CD4-positive, alpha-beta T cell (primary cell): Measurements from ENCODE around the gene EMCN. TPM values are rescaled to one million over a fixed set of nuclear protein-coding genes. Genes with fewer than 3 reads are reported as not detected.

Source experiments
- ATAC-seq: fragments of 200-7000 bp; cut with Tn5 transposase; one replicate; pipeline ENCODE4 v1.10.0; 2022; ENCODE audit warnings: mild to moderate bottlenecking; ENCODE audit not compliant: poor library complexity
- CTCF ChIA-PET: fragments of 350-600 bp; sonication (Branson Sonifier 250); formaldehyde crosslinking; loops from one replicate; lab custom pipeline; 2021; ENCODE audit warnings: antibody characterized with exemption, inconsistent platforms; lab: Charles Lee
- POLR2A ChIA-PET: fragments of 350-600 bp; sonication (Branson Sonifier 250); formaldehyde crosslinking; loops from one replicate; lab custom pipeline; 2021; ENCODE audit warnings: antibody characterized with exemption, inconsistent platforms; lab: Charles Lee
- DNase-seq, 14 experiments: peaks; one replicate each; pipeline ENCODE4 v3.0.0-alpha.2; 2013 to 2020; ENCODE audit warnings: mixed read lengths in 2 of 14
- H3K27ac ChIP-seq, 2 donors: one replicate each; pipeline versions ENCODE4 v1.5.1 to v1.7.0; 2013; ENCODE audit warnings: low read length in 2 of 2, low read depth in 1 of 2, mild to moderate bottlenecking in 1 of 2
- H3K27me3 ChIP-seq, 2 experiments: 1 replicate in 1 of 2; 2 replicates in 1 of 2; pipeline versions ENCODE4 v1.6.1 to v1.7.0; 2013; ENCODE audit warnings: low read length in 2 of 2, control low read depth in 1 of 2, mild to moderate bottlenecking in 1 of 2, moderate library complexity in 1 of 2; ENCODE audit not compliant: insufficient read depth in 2 of 2, control insufficient read depth in 1 of 2
- H3K36me3 ChIP-seq: one replicate; pipeline ENCODE4 v1.6.1; 2013; ENCODE audit warnings: low read length, control low read depth; ENCODE audit not compliant: insufficient read depth
- H3K4me1 ChIP-seq: one replicate; pipeline ENCODE4 v1.6.1; 2013; ENCODE audit warnings: low read length, control low read depth; ENCODE audit not compliant: insufficient read depth
- H3K4me3 ChIP-seq: one replicate; pipeline ENCODE4 v1.5.1; 2013; ENCODE audit warnings: mild to moderate bottlenecking, low read length, moderate library complexity
- H3K9me3 ChIP-seq, 2 experiments: 1 replicate in 1 of 2; 2 replicates in 1 of 2; pipeline versions ENCODE4 v1.6.1 to v1.7.0; 2013; ENCODE audit warnings: low read length in 2 of 2, mild to moderate bottlenecking in 2 of 2, control low read depth in 1 of 2, moderate library complexity in 1 of 2; ENCODE audit not compliant: control insufficient read depth in 1 of 2, insufficient read depth in 1 of 2
- H3K27ac Mint-ChIP-seq: one replicate; pipeline ENCODE4 v1.8.0; 2020; ENCODE audit warnings: mixed read lengths
- H3K27me3 Mint-ChIP-seq: one replicate; pipeline ENCODE4 v1.8.0; 2021; ENCODE audit warnings: mixed read lengths
- H3K36me3 Mint-ChIP-seq: one replicate; pipeline ENCODE4 v1.8.0; 2021; ENCODE audit warnings: low read depth, mixed read lengths
- H3K4me1 Mint-ChIP-seq: one replicate; pipeline ENCODE4 v1.8.0; 2021; ENCODE audit warnings: low read depth, mixed read lengths
- H3K4me3 Mint-ChIP-seq: one replicate; pipeline ENCODE4 v1.8.0; 2020; ENCODE audit warnings: mild to moderate bottlenecking, mixed read lengths
- H3K9me3 Mint-ChIP-seq: one replicate; pipeline ENCODE4 v1.8.0; 2020; ENCODE audit warnings: mixed read lengths
- intact Hi-C, 2 experiments: fragments of 100-400 bp; cut with DNase I in 1 of 2; cut with micrococcal nuclease in 1 of 2; formaldehyde crosslinking; loops; one replicate each; pipeline versions ENCODE4 v1.15.1 to v1.9.0; 2023 to 2025; cut with DNase I, micrococcal nuclease
- total RNA-seq, 174 experiments: library from RNA in 2 of 174; stranded (reverse) in 2 of 174; gene quantifications; one replicate each; pipeline ENCODE4 v1.2.3 and lab custom pipeline; 2021 to 2026
- TF ChIP-seq, protein P1 (sequence below): fragments of 200-600 bp; IDR thresholded peaks from one replicate; pipeline ENCODE4 v1.8.0; 2022; ENCODE audit warnings: antibody characterized with exemption, mild to moderate bottlenecking

The EMCN gene
- total RNA-seq, 2 experiments from 2014 or later, result not detected

DNA sequence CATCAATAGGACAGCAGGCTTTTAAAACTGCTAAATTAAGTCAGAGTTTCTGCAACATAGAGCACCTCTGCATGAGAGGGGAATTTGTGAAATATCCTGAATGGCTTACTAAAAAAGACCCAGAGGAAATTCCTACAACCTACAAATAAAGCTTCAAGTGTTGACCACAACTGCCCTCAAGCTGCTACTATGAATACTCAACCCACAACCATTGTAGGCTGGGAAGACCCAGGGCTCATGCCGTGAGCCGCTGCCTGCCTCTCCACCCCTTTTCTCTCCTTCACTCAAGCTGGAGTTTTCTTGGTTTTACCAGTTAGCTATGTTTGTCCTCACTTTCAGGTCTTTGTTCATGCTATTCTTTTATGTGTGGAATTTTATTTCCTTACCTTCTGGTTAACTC lies 151.6 kb downstream of the EMCN start:
- no peaks in the 10 kb centered on the region for H3K4me1 ChIP-seq
- ChIA-PET CTCF (no interaction called here), POLR2A (no interaction called here)
- no peak overlapping the region for H3K27ac Mint-ChIP-seq
- TF ChIP-seq, protein P1, sequence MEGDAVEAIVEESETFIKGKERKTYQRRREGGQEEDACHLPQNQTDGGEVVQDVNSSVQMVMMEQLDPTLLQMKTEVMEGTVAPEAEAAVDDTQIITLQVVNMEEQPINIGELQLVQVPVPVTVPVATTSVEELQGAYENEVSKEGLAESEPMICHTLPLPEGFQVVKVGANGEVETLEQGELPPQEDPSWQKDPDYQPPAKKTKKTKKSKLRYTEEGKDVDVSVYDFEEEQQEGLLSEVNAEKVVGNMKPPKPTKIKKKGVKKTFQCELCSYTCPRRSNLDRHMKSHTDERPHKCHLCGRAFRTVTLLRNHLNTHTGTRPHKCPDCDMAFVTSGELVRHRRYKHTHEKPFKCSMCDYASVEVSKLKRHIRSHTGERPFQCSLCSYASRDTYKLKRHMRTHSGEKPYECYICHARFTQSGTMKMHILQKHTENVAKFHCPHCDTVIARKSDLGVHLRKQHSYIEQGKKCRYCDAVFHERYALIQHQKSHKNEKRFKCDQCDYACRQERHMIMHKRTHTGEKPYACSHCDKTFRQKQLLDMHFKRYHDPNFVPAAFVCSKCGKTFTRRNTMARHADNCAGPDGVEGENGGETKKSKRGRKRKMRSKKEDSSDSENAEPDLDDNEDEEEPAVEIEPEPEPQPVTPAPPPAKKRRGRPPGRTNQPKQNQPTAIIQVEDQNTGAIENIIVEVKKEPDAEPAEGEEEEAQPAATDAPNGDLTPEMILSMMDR, result no peak
- H3K4me1 Mint-ChIP-seq, result no peaks in the 10 kb centered on the region
- H3K4me3 ChIP-seq, result no peak overlapping the region
- H3K4me3 Mint-ChIP-seq, result no peak overlapping the region
- H3K27me3 ChIP-seq, result no peaks in the 10 kb centered on the region
- H3K9me3 ChIP-seq, result no peaks in the 10 kb centered on the region
- DNase-seq, result no peak
- H3K27ac ChIP-seq, result no peak overlapping the region
- no peaks in the 10 kb centered on the region for H3K36me3 ChIP-seq
- peaks cover 8% of the 10 kb centered on the region for H3K27me3 Mint-ChIP-seq
- H3K36me3 Mint-ChIP-seq, result no peaks in the 10 kb centered on the region
- H3K9me3 Mint-ChIP-seq, result no peaks in the 10 kb centered on the region
- no peak for ATAC-seq
- intact Hi-C loops, result no loop called here

DNA sequence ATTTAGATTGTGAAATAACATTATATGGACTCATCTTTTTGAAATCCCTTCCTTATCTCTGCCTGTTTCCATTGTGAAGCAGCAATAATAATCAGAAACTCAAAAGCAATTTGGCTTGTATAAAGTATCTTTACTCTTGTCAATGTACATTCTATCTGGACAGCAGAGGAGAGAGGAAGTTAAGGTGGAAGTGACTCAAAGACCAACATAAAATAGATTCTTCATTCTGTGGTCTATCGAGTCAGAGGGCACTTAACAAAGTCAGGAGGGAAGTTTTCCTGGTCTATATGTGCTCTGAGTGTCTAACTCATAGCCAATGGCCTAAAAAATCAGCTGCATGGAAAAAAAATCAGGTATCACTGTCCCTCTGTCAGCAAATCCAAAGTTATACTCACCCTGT lies 155.5 kb downstream of the EMCN start:
- intact Hi-C loops, result no loop called here
- DNase-seq, result no peak

DNA sequence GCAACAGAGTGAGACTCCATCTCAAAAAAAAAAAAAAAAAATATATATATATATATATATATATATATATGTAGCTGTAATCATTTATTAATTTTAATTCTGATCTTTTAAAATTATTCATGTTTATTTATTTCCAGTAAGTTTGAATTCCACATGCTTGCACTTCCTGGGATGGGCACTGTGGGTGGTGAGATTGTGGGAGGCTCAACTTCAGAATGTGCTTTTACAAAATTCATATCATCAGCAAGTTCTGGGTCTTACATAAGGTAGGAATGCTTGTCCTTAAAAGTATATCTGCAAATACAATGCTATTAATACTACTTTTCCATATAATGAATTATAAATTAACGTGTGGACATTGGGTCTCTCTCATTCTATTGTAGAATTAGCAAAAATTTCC lies 156.5 kb downstream of the EMCN start:
- Mint-ChIP-seq H3K27ac (no peak overlapping the region), H3K9me3 (peaks cover 6% of the 10 kb centered on the region), H3K36me3 (no peaks in the 10 kb centered on the region), H3K27me3 (peaks cover 3% of the 10 kb centered on the region), H3K4me1 (no peaks in the 10 kb centered on the region), H3K4me3 (no peak overlapping the region)
- Histone ChIP-seq H3K9me3 (no peaks in the 10 kb centered on the region), H3K4me3 (no peak overlapping the region), H3K4me1 (no peaks in the 10 kb centered on the region), H3K27me3 (no peaks in the 10 kb centered on the region), H3K27ac (no peak overlapping the region), H3K36me3 (no peaks in the 10 kb centered on the region)
- CTCF ChIA-PET, result no interaction called here
- TF ChIP-seq, protein P1, result no peak
- DNase-seq (no peak), ATAC-seq (no peak)
- POLR2A ChIA-PET, result no interaction called here
- intact Hi-C loops, result no loop called here

More for the DNA sequence above, 155.5 kb downstream of the EMCN start:
- TF ChIP-seq, protein P1, result no peak
- Mint-ChIP-seq H3K36me3 (no peaks in the 10 kb centered on the region), H3K4me1 (no peaks in the 10 kb centered on the region), H3K27ac (no peak overlapping the region), H3K4me3 (no peak overlapping the region), H3K9me3 (peaks cover 3% of the 10 kb centered on the region), H3K27me3 (peaks cover 3% of the 10 kb centered on the region)
- Histone ChIP-seq H3K4me1 (no peaks in the 10 kb centered on the region), H3K36me3 (no peaks in the 10 kb centered on the region), H3K27ac (no peak overlapping the region), H3K27me3 (no peaks in the 10 kb centered on the region), H3K9me3 (no peaks in the 10 kb centered on the region), H3K4me3 (no peak overlapping the region)
- CTCF ChIA-PET, result no interaction called here
- ATAC-seq, result no peak
- POLR2A ChIA-PET, result no interaction called here
